ENCODE measurements around the gene ODF2.

The ODF2 gene

DNA sequence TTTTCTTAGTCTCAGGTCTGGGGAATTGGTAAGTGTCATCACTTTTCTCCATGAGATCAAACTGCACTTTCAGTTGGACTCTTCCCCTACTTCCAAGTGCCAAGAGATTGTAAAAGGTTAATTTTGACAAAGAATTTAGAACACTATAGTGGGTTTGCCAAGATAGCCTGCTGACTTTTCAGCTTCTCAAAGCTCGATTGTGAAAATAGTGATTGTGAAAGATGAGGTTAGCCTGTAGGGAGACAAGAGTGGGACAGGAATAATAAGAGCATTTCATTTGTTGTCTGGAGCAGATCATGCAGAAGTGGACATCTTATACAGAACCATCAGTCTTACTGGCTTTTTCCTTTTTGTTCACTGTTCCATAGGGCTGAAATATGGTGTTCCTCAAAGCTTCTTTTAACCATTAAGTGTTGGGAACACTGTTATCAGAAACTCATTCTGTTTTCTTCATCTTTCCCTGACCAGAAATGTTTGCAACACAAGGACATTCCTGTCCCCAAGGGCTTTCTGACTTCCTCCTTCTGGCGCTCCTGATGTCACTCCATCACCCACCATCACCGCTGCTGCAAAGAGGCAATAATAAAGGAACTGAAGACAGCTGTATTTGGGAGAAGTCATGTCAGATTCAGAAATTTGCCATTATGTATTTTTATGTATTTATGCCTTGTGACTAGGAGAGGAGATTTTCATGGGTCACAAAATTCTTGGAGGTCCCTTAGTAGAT lies 85.0 kb downstream of the ODF2 start:
- DNase-seq = no peak

GRCh38 chr9:128546504-128546903 lies 90.7 kb downstream of the ODF2 start:
- DNase-seq = no peak

GRCh38 chr9:128548876-128549275 lies 93.1 kb downstream of the ODF2 start:
- no peak for DNase-seq

- peak; percentile 40 for DNase-seq
Measured at GRCh38 chr9:128550226-128550625, 94.4 kb downstream of the ODF2 start.
